Islet precursor cell (in vitro differentiated cells): Measurements from ENCODE around the gene NOLC1.
"Not testable (repeated sequence)": the region's sequence is repeated elsewhere in the genome, so short reads cannot be mapped to it uniquely, and the experiment has no call there.

ENCODE experiments used
- DNase-seq: peaks from one replicate; pipeline ENCODE4 v3.0.0-alpha.2; 2018

Gene NOLC1

GRCh38 chr10:102157224-102157623 lies 5.0 kb downstream of the NOLC1 start:
- DNase-seq, result no peak

DNA sequence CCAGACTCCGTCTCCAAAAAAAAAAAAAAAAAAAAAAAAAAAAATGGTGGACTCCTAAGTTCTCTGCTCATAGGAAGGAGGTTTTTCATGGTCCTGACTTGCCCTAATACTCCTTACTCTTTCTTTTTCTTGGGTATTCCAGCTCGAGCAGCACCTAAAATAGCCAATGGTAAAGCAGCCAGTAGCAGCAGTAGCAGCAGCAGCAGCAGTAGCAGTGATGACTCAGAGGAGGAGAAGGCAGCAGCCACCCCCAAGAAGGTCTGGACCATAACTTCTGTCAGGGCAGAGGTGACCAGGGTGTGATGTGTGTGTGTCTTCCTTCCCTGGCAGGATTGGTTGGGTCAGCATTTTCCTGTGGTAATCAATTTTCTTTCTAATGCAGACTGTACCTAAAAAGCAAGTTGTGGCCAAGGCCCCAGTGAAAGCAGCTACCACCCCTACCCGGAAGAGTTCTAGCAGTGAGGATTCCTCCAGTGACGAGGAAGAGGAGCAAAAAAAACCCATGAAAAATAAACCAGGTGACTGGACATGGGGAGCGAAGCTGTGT lies 6.9 kb downstream of the NOLC1 start:
- no peak for DNase-seq

- no peak for DNase-seq
Observed at GRCh38 chr10:102159831-102160230, 7.6 kb downstream of the NOLC1 start.

- no peak for DNase-seq
Observed at GRCh38 chr10:102163342-102163989, 11.3 kb downstream of the NOLC1 start.

DNA sequence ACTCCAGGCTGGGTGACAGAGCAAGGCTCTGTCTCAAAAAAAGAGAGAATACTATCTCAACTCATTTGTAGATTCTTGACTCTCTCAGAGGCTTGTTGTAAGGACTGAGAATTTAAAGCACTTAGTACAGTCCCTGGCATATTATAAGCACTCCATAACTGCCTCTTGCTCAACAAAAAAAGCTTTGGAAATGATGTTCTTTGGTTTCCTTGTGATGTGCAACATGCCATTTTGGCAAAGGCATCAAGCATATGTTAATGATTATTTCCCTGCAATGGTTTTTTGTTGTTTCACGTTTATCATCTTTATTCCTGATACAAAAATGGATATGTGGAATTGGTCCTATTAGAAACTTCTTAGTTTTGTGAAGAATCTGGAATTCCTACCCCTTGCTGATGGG lies 15.7 kb downstream of the NOLC1 start:
- DNase-seq, result no peak

GRCh38 chr10:102170602-102171001 lies 18.4 kb downstream of the NOLC1 start:
- no peak for DNase-seq

- no peak for DNase-seq
Observed at GRCh38 chr10:102172288-102172687, 20.1 kb downstream of the NOLC1 start.

DNA sequence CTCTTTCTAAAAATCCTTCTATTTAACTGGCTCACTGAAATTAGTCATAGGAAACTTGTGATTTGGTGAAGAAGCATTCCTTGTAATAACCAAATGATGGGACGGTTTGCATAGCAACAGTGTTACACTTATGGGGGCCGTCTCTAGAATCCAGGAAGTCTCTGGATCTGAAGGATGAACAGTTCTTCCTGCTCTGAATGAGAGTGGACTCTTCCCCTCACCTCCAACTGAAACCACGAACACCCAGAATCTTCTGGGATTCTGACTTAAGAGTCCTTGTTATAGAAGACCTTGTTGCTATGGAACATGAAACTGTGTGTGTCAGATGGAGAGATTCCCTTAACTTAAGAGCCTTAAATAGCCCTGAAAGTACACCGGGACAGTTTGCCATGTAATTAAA lies 23.2 kb downstream of the NOLC1 start:
- DNase-seq, result no peak

DNA sequence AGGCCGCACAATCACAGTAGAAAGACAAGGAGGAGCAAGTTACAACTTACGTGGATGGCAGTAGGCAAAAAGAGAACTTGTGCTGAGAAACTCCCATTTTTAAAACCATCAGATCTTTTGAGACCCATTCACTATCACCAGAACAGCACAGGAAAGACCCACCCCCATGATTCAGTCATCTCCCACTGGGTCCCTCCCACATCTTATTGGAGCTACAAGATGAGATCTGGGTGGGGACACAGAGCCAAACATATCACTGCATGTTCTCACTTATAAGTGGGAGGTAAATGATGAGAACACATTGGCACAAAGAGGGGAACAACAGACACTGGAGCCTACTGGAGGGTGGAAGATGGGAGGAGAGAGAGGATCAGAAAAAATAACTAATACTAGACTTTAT lies 32.4 kb downstream of the NOLC1 start:
- DNase-seq, result no peak

- DNase-seq, result no peak
Observed at GRCh38 chr10:102185272-102185671, 33.1 kb downstream of the NOLC1 start.

DNA sequence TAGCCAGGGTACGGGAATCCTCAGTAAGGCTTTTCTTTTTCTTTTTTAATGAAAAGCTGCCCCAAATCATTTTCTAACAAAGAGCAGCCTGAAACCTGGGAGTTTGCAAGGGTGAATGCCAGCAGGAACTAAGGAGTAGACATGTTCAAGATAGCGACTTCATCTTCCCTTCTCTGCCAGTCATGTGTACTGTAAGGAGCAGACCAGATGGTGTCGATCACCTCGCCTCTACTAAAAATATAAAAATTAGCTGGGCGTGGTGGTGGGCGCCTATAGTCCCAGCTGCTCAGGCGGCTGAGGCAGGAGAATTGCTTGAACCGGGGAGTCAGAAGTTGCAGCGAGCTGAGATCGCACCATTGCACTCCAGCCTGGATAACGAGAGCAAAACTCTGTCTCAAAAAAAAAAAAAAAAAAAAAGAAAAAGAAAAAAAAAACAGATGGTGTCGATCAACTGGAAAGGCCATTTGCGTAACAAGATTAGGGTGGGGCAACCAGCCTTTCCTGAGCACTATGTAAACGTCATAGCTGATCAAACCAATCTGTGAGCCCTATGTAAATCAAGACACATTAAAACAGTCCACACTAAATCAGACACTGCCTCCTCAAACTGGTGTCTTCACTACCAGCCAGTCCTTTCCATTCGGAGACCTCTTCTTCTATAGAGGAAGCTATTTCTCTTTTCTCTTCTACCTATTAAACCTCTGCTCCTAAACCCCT lies 33.8 kb downstream of the NOLC1 start:
- DNase-seq, result no peak

- DNase-seq, result no peak
Observed at GRCh38 chr10:102188298-102188940, 36.2 kb downstream of the NOLC1 start.

- not testable (repeated sequence) for DNase-seq
Observed at GRCh38 chr10:102188941-102189898, 37.0 kb downstream of the NOLC1 start.

DNA sequence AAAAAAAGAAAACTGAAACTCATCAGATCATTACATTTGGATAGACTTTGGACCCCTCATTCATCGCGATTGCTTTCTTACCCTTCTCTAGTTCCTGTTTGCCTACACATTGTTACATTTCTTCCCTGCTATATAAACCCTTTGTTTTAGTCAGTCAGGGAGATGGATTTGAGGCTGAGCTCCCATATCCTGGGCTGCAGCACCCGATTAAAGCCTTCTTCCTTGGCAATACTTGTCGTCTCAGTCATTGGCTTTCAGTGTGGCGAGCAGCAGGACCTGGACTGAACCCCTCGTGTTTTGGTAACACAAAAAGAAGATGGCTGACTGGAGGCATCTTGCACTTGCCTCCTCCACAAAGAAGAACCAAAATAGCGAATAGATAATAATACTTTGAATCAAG lies 39.8 kb downstream of the NOLC1 start:
- no peak for DNase-seq

GRCh38 chr10:102195296-102195870 lies 43.2 kb downstream of the NOLC1 start:
- no peak for DNase-seq

GRCh38 chr10:102196893-102197292 lies 44.7 kb downstream of the NOLC1 start:
- no peak for DNase-seq

DNA sequence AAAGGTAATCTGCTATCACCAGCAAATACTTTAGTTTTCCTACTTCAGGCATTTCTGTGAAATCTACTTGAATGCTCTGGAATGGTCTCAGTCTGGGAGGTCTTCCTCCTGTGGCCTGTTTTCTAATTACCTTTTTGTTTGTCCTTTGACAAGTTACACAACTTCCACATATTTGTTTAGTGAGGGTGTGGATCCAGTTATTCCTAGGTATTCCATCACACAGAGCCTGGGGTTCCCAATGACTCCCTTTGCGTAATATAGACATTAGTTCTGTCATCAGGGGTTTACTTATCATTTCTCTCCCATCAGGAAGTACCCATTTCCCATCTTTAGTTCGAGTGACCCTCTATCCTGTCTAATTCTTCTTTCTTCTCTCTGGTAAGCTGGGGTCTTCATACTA lies 45.8 kb downstream of the NOLC1 start:
- no peak for DNase-seq

DNA sequence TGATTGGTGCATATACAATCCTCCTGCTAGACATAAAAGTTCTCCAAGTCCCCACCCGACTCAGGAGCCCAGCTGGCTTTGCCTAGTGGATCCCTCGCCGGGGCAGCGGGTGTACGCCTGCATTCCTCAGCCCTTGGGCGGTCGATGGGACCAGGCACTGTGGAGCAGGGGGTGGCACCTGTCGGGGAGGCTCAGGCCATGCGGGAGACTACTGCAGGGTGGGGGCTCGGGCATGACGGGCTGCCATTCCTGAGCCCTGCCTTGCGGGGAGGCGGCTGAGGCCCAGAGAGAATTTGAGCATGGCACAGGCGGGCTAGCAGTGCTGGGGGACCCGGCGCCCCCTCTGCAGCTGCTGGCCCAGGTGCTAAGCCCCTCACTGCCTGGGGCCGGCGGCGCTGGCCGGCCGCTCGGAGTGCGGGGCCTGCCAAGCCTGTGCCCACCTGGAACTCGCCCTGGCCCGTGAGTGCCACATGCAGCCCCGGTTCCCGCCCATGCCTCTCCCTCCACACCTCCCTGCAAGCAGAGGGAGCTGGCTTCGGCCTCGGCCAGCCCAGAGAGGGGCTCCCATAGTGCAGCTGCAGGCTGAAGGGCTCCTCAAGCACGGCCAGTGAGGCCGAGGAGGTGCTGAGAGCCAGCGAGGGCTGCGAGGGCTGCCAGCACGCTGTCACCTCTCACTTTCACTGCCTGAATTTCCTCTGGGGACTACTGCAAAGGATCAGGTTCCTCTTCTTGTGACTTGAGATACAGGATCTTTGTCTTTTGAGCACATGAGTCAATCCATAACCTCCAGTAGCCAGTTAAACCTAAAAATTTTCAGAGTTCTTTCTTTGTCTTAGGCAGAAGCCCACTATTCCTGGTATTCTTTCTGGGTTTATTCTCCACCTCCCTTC lies 48.8 kb downstream of the NOLC1 start:
- DNase-seq, result no peak

DNA sequence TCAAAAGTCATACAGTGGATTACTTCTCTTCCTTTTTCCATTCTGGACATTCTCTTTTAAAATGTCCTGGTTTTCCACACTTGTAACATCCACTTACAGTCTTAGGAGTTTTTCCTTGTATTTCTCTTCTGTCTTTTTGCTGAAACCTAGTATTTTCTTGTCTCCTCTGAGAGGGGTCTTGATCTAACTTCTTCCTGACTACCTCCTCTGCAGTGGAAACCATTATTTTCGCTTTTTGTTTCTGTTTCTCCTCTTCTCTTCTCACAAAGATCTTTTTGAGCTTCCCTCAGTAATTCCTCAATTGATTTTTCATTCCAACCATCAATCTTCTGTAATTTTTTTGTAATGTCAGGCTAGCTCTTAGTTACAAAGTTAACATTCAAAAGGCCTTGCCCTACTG lies 50.2 kb downstream of the NOLC1 start:
- DNase-seq, result no peak

DNA sequence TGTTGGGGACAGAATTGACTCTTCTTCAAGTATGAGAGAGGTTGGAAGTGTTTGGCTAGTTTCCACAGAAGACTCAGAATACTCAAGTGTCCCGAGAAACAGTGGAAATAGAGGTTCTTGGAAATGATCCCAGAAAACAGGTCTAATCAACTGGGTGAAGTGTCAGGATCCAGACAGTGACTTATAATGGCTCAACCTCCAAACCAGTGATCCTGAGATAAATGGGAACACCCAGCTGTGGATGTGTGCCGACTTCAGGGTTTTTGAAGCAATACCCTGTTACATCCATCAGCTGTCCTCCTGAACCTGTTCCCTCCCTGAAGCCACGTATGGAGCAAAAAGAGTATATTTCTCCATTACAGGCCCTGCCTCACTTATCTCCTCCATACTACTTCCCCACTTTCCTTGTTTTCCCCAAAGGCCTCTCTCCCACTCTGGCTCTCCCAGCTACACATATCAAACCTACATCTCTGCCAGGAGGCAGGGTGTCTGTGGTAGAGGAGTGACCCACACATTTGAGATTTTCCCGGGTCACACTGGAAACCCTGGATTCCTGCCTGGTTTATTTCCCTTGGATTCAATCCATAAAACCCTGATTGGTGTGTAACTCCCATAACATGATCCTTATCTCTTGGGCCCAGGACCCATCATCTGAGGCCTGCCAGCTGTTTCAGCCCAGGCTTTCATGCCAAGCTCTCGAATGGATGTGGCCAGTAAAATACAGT lies 56.3 kb downstream of the NOLC1 start:
- no peak for DNase-seq
